Liver (tissue), 9 donors: ENCODE results near the gene HDGFL1. TPM values are rescaled to one million over a fixed set of nuclear protein-coding genes. Genes with fewer than 3 reads are reported as not detected.

Experiments
- DNase-seq: peaks from one replicate; pipeline ENCODE4 v3.0.0-alpha.2; 2017; ENCODE audit warnings: low spot score
- H3K27ac ChIP-seq, 2 donors: one replicate each; pipeline ENCODE4 v1.7.0; 2013; ENCODE audit warnings: inconsistent platforms in 2 of 2, low read length in 2 of 2, control low read depth in 1 of 2, low read depth in 1 of 2, mild to moderate bottlenecking in 1 of 2
- H3K27me3 ChIP-seq, 4 donors: one replicate each; pipeline versions ENCODE4 v1.6.1 to v1.7.0; 2013; ENCODE audit warnings: low read length in 3 of 4, inconsistent platforms in 1 of 4, mild to moderate bottlenecking in 1 of 4, moderate library complexity in 1 of 4; ENCODE audit not compliant: control insufficient read depth in 4 of 4, insufficient read depth in 4 of 4
- H3K36me3 ChIP-seq, 4 donors: one replicate each; pipeline versions ENCODE4 v1.6.1 to v1.7.0; 2013; ENCODE audit warnings: low read length in 3 of 4, mild to moderate bottlenecking in 3 of 4, low read depth in 1 of 4, moderate library complexity in 1 of 4; ENCODE audit not compliant: control insufficient read depth in 4 of 4, insufficient read depth in 3 of 4
- H3K4me1 ChIP-seq, 4 donors: one replicate each; pipeline versions ENCODE4 v1.6.1 to v1.7.0; 2013; ENCODE audit warnings: low read length in 3 of 4, mild to moderate bottlenecking in 3 of 4, moderate library complexity in 1 of 4; ENCODE audit not compliant: control insufficient read depth in 4 of 4, insufficient read depth in 4 of 4
- H3K4me3 ChIP-seq, 3 donors: one replicate each; pipeline versions ENCODE4 v1.6.1 to v1.7.0; 2013; ENCODE audit warnings: low read length in 3 of 3, control low read depth in 1 of 3, low read depth in 1 of 3, mild to moderate bottlenecking in 1 of 3
- H3K9ac ChIP-seq, 2 donors: one replicate each; pipeline ENCODE4 v1.7.0; 2013; ENCODE audit warnings: low read length in 2 of 2, mild to moderate bottlenecking in 2 of 2, moderate library complexity in 2 of 2, control low read depth in 1 of 2, low read depth in 1 of 2
- H3K9me3 ChIP-seq, 4 donors: one replicate each; pipeline versions ENCODE4 v1.6.1 to v1.7.0; 2013; ENCODE audit warnings: low read length in 3 of 4; ENCODE audit not compliant: control insufficient read depth in 4 of 4
- EGR1 ChIP-seq, 2 donors: IDR thresholded peaks; 2 replicates each; pipeline ENCODE4 v1.6.1; 2016 to 2018; ENCODE audit warnings: antibody characterized with exemption in 2 of 2, low read depth in 2 of 2
- FOXA1 ChIP-seq: IDR thresholded peaks from 2 replicates; pipeline ENCODE4 v1.6.1; 2016; ENCODE audit warnings: antibody characterized with exemption
- FOXA2 ChIP-seq: IDR thresholded peaks from 2 replicates; pipeline ENCODE4 v1.6.1; 2016; ENCODE audit warnings: antibody characterized with exemption
- GABPA ChIP-seq, 2 donors: IDR thresholded peaks in 1 of 2; conservative IDR thresholded peaks in 1 of 2; 2 replicates each; pipeline ENCODE4 v1.6.1; 2016; ENCODE audit warnings: antibody characterized with exemption in 2 of 2, mild to moderate bottlenecking in 1 of 2, moderate library complexity in 1 of 2
- HNF4G ChIP-seq: IDR thresholded peaks from 2 replicates; pipeline ENCODE4 v1.6.1; 2016; ENCODE audit warnings: antibody characterized with exemption
- JUND ChIP-seq, 2 donors: IDR thresholded peaks; 2 replicates each; pipeline ENCODE4 v1.6.1; 2016; ENCODE audit warnings: antibody characterized with exemption in 2 of 2
- MAX ChIP-seq: IDR thresholded peaks from 2 replicates; pipeline ENCODE4 v1.6.1; 2016; ENCODE audit warnings: antibody characterized with exemption
- NR2F2 ChIP-seq: IDR thresholded peaks from 2 replicates; pipeline ENCODE4 v1.6.1; 2016; ENCODE audit warnings: antibody characterized with exemption
- RAD21 ChIP-seq, 2 donors: IDR thresholded peaks; 2 replicates each; pipeline ENCODE4 v1.6.1; 2016; ENCODE audit warnings: antibody characterized with exemption in 2 of 2, mild to moderate bottlenecking in 2 of 2
- RXRA ChIP-seq, 2 donors: IDR thresholded peaks; 2 replicates each; pipeline ENCODE4 v1.6.1; 2017 to 2018; ENCODE audit warnings: antibody characterized with exemption in 2 of 2, mild to moderate bottlenecking in 1 of 2
- SP1 ChIP-seq: IDR thresholded peaks from 2 replicates; pipeline ENCODE4 v1.6.1; 2018; ENCODE audit warnings: antibody characterized with exemption, mild to moderate bottlenecking
- TAF1 ChIP-seq: conservative IDR thresholded peaks from 2 replicates; pipeline ENCODE4 v1.6.1; 2016; ENCODE audit warnings: antibody characterized with exemption, mild to moderate bottlenecking
- YY1 ChIP-seq: IDR thresholded peaks from 2 replicates; pipeline ENCODE4 v1.6.1; 2016; ENCODE audit warnings: antibody characterized with exemption, mild to moderate bottlenecking
- WGBS: extraction: QIAGEN DNeasy Blood & Tissue Kit; methylation state at CpG from one replicate; pipeline ENCODE4 v1.1.7; 2013; 5-methylcytosine and 5-hydroxymethylcytosine counted together
- polyA plus RNA-seq, 2 donors: library from polyadenylated mRNA; stranded (reverse) in 1 of 2; unstranded in 1 of 2; fragments of 200-250 nt in 1 of 2; fragments of >200 nt in 1 of 2; fragmentation: Nextera tagmentation in 1 of 2; extraction: Ambion mirVana in 1 of 2; gene quantifications; one replicate each; pipeline versions ENCODE4 v1.2.1 to v1.2.3, GENCODE V29; 2013 to 2015
- total RNA-seq, 2 donors: library from RNA; depleted of rRNA; stranded (reverse); fragments of >200 nt; gene quantifications; one replicate each; pipeline ENCODE4 v1.2.3, GENCODE V29; 2014
- TF ChIP-seq, protein P1 (sequence below): fragments of 150-350 bp; IDR thresholded peaks from 2 replicates; pipeline ENCODE4 v1.5.1; 2017; ENCODE audit warnings: improper control_type of control experiment, low read depth, low read length; ENCODE audit not compliant: missing input control
- TF ChIP-seq, protein P2 (sequence below): IDR thresholded peaks from 2 replicates; pipeline ENCODE4 v1.6.1; 2016; ENCODE audit warnings: antibody characterized with exemption, mild to moderate bottlenecking
- TF ChIP-seq, protein P3 (sequence below): IDR thresholded peaks from 2 replicates; pipeline ENCODE4 v1.6.1; 2016; ENCODE audit warnings: antibody characterized with exemption
- TF ChIP-seq, protein P4 (sequence below): IDR thresholded peaks from 2 replicates; pipeline ENCODE4 v1.6.1; 2016; ENCODE audit warnings: antibody characterized with exemption
- donor health status: healthy.
- donor health status: healthy.
- donor health status: healthy.
- donor health status: healthy.
- donor health status: healthy.

Gene HDGFL1
- total and polyA plus RNA-seq, 4 donors = not detected

DNA sequence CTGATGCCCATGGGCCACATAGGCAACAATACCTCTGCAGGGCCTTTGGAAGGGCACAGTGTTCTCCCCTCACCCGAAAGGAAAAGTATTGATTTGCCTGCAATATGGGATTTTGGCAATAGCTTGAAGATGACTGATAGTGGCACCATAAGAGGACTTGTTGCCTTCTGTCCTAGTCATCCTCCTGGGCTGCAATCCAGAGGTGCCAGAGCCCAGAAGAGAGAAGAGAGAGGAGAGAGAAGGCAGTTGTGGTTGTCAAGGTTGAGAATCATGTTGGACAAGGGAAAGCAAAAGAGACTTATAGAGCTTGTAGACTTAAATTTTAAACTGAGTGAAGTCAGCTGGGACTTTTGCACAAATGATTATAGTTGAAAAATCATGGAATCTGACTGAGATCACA, 14.6 kb downstream of the HDGFL1 start:
- H3K27ac ChIP-seq = no peak overlapping the region
- no peaks in the 10 kb centered on the region for H3K27me3 ChIP-seq
- H3K9ac ChIP-seq = no peak overlapping the region
- no peak for DNase-seq
- 84% methylated on average over 1 of the region's 1 CpG for WGBS
- no peaks in the 10 kb centered on the region for H3K36me3 ChIP-seq
- H3K4me3 ChIP-seq = no peak overlapping the region
- no peaks in the 10 kb centered on the region for H3K9me3 ChIP-seq
- TF ChIP-seq, protein P1, sequence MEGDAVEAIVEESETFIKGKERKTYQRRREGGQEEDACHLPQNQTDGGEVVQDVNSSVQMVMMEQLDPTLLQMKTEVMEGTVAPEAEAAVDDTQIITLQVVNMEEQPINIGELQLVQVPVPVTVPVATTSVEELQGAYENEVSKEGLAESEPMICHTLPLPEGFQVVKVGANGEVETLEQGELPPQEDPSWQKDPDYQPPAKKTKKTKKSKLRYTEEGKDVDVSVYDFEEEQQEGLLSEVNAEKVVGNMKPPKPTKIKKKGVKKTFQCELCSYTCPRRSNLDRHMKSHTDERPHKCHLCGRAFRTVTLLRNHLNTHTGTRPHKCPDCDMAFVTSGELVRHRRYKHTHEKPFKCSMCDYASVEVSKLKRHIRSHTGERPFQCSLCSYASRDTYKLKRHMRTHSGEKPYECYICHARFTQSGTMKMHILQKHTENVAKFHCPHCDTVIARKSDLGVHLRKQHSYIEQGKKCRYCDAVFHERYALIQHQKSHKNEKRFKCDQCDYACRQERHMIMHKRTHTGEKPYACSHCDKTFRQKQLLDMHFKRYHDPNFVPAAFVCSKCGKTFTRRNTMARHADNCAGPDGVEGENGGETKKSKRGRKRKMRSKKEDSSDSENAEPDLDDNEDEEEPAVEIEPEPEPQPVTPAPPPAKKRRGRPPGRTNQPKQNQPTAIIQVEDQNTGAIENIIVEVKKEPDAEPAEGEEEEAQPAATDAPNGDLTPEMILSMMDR = no peak
- no peak for TF ChIP-seq NR2F2
- TF ChIP-seq, protein P2, sequence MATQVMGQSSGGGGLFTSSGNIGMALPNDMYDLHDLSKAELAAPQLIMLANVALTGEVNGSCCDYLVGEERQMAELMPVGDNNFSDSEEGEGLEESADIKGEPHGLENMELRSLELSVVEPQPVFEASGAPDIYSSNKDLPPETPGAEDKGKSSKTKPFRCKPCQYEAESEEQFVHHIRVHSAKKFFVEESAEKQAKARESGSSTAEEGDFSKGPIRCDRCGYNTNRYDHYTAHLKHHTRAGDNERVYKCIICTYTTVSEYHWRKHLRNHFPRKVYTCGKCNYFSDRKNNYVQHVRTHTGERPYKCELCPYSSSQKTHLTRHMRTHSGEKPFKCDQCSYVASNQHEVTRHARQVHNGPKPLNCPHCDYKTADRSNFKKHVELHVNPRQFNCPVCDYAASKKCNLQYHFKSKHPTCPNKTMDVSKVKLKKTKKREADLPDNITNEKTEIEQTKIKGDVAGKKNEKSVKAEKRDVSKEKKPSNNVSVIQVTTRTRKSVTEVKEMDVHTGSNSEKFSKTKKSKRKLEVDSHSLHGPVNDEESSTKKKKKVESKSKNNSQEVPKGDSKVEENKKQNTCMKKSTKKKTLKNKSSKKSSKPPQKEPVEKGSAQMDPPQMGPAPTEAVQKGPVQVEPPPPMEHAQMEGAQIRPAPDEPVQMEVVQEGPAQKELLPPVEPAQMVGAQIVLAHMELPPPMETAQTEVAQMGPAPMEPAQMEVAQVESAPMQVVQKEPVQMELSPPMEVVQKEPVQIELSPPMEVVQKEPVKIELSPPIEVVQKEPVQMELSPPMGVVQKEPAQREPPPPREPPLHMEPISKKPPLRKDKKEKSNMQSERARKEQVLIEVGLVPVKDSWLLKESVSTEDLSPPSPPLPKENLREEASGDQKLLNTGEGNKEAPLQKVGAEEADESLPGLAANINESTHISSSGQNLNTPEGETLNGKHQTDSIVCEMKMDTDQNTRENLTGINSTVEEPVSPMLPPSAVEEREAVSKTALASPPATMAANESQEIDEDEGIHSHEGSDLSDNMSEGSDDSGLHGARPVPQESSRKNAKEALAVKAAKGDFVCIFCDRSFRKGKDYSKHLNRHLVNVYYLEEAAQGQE = no peak
- no peak for TF ChIP-seq RAD21 (IDR thresholded peaks at IDR 0.05)
- no peak for TF ChIP-seq FOXA1
- TF ChIP-seq, protein P3, sequence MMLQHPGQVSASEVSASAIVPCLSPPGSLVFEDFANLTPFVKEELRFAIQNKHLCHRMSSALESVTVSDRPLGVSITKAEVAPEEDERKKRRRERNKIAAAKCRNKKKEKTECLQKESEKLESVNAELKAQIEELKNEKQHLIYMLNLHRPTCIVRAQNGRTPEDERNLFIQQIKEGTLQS = no peak
- TF ChIP-seq RXRA (IDR thresholded peaks at IDR 0.05) = no peak
- TF ChIP-seq SP1 = no peak
- no peak for TF ChIP-seq MAX
- TF ChIP-seq FOXA2 = no peak
- no peak for TF ChIP-seq JUND (IDR thresholded peaks at IDR 0.05)
- no peak for TF ChIP-seq TAF1
- no peak for TF ChIP-seq HNF4G
- no peak for TF ChIP-seq GABPA (IDR thresholded peaks at IDR 0.05 in 1 of 2, conservative IDR thresholded peaks at IDR 0.05 in 1 of 2)
- H3K4me1 ChIP-seq = no peaks in the 10 kb centered on the region

GRCh38 chr6:22589118-22589517, 19.8 kb downstream of the HDGFL1 start:
- H3K9me3 ChIP-seq = no peaks in the 10 kb centered on the region
- no peak for TF ChIP-seq FOXA2
- no peaks in the 10 kb centered on the region for H3K27me3 ChIP-seq
- no peaks in the 10 kb centered on the region for H3K4me1 ChIP-seq
- no peak for DNase-seq
- H3K9ac ChIP-seq = no peak overlapping the region
- H3K36me3 ChIP-seq = no peaks in the 10 kb centered on the region
- no peak overlapping the region for H3K4me3 ChIP-seq
- no peak overlapping the region for H3K27ac ChIP-seq

DNA sequence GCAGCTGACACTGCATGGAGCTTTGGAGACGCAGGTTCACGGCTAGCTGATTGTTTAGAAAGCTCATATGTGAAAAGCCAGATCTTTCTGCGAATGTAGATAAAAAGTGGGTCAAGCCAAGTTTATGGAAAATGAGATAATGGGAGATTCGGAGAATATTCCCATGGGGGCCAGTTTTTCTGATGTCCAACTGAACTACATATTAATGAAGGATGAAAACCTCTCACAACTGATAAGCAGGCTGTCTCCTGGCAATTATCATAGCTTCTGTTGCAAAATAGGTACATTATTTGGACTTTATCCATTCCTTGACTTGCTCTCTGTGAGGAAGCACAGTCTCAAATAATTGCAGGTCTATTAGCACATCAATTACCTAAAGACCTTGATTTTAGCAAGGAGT, 21.1 kb downstream of the HDGFL1 start:
- 63% methylated on average over 4 of the region's 4 CpGs for WGBS
- no peak for DNase-seq

More for the DNA sequence above, 21.1 kb downstream of the HDGFL1 start:
- TF ChIP-seq EGR1 (IDR thresholded peaks at IDR 0.05; ENCODE audit: low read depth in 2 of 2) (no peak), GABPA (IDR thresholded peaks at IDR 0.05 in 1 of 2, conservative IDR thresholded peaks at IDR 0.05 in 1 of 2) (no peak), JUND (IDR thresholded peaks at IDR 0.05) (no peak), YY1 (no peak), FOXA2 (no peak), NR2F2 (no peak), HNF4G (no peak), TAF1 (no peak), FOXA1 (no peak), MAX (no peak), RXRA (IDR thresholded peaks at IDR 0.05) (no peak)
- TF ChIP-seq, protein P4, sequence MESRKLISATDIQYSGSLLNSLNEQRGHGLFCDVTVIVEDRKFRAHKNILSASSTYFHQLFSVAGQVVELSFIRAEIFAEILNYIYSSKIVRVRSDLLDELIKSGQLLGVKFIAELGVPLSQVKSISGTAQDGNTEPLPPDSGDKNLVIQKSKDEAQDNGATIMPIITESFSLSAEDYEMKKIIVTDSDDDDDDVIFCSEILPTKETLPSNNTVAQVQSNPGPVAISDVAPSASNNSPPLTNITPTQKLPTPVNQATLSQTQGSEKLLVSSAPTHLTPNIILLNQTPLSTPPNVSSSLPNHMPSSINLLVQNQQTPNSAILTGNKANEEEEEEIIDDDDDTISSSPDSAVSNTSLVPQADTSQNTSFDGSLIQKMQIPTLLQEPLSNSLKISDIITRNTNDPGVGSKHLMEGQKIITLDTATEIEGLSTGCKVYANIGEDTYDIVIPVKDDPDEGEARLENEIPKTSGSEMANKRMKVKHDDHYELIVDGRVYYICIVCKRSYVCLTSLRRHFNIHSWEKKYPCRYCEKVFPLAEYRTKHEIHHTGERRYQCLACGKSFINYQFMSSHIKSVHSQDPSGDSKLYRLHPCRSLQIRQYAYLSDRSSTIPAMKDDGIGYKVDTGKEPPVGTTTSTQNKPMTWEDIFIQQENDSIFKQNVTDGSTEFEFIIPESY = no peak
- TF ChIP-seq, protein P3 = no peak
- TF ChIP-seq, protein P1 = no peak
- Histone ChIP-seq H3K4me3 (no peak overlapping the region), H3K27me3 (no peaks in the 10 kb centered on the region), H3K9me3 (no peaks in the 10 kb centered on the region), H3K9ac (no peak overlapping the region), H3K36me3 (no peaks in the 10 kb centered on the region), H3K27ac (no peak overlapping the region), H3K4me1 (no peaks in the 10 kb centered on the region)
